Activated CD8-positive, alpha-beta T cell treated with anti-CD3 and anti-CD28 coated beads for 36 hours (primary cell): ENCODE measurements around the gene FBXO10. TPM values are rescaled to one million over a fixed set of nuclear protein-coding genes. Genes with fewer than 3 reads are reported as not detected.
"Not testable (repeated sequence)": the region's sequence is repeated elsewhere in the genome, so short reads cannot be mapped to it uniquely, and the experiment has no call there.

Experiments used
- ATAC-seq: fragments of 200-7000 bp; cut with Tn5 transposase; one replicate; pipeline ENCODE4 v1.10.0; 2021; ENCODE audit warnings: mild to moderate bottlenecking, moderate library complexity
- CTCF ChIA-PET: fragments of 350-600 bp; sonication (Branson Sonifier 250); formaldehyde crosslinking; loops from one replicate; lab custom pipeline; 2021; ENCODE audit warnings: antibody characterized with exemption; lab: Charles Lee
- POLR2A ChIA-PET: fragments of 350-600 bp; sonication (Branson Sonifier 250); formaldehyde crosslinking; loops from one replicate; lab custom pipeline; 2021; ENCODE audit warnings: antibody characterized with exemption; lab: Charles Lee
- DNase-seq: peaks from one replicate; pipeline ENCODE4 v3.0.0-alpha.2; 2020
- H3K27ac Mint-ChIP-seq: one replicate; pipeline ENCODE4 v1.8.0; 2021; ENCODE audit warnings: mild to moderate bottlenecking, mixed read lengths
- H3K27me3 Mint-ChIP-seq: one replicate; pipeline ENCODE4 v1.8.0; 2021; ENCODE audit warnings: mixed read lengths
- H3K36me3 Mint-ChIP-seq: one replicate; pipeline ENCODE4 v1.8.0; 2021; ENCODE audit warnings: low read depth, mixed read lengths
- H3K4me1 Mint-ChIP-seq: one replicate; pipeline ENCODE4 v1.8.0; 2021; ENCODE audit warnings: low read depth, mixed read lengths
- H3K4me3 Mint-ChIP-seq: one replicate; pipeline ENCODE4 v1.8.0; 2021; ENCODE audit warnings: mild to moderate bottlenecking, moderate library complexity, mixed read lengths
- H3K9me3 Mint-ChIP-seq: one replicate; pipeline ENCODE4 v1.8.0; 2021; ENCODE audit warnings: mixed read lengths
- intact Hi-C: fragments of 100-400 bp; cut with micrococcal nuclease; formaldehyde crosslinking; loops from one replicate; pipeline ENCODE4 v1.10.0; 2022
- total RNA-seq, 2 experiments: library from RNA; stranded (reverse); gene quantifications; one replicate each; pipeline ENCODE4 v1.2.3, GENCODE V29; 2021
- TF ChIP-seq, protein P1 (sequence below): fragments of 200-600 bp; IDR thresholded peaks from one replicate; pipeline ENCODE4 v1.8.0; 2022; ENCODE audit warnings: antibody characterized with exemption, mild to moderate bottlenecking

FBXO10 gene
- total RNA-seq, 2 experiments from 2014 or later = 2.5 to 3.6 TPM

DNA sequence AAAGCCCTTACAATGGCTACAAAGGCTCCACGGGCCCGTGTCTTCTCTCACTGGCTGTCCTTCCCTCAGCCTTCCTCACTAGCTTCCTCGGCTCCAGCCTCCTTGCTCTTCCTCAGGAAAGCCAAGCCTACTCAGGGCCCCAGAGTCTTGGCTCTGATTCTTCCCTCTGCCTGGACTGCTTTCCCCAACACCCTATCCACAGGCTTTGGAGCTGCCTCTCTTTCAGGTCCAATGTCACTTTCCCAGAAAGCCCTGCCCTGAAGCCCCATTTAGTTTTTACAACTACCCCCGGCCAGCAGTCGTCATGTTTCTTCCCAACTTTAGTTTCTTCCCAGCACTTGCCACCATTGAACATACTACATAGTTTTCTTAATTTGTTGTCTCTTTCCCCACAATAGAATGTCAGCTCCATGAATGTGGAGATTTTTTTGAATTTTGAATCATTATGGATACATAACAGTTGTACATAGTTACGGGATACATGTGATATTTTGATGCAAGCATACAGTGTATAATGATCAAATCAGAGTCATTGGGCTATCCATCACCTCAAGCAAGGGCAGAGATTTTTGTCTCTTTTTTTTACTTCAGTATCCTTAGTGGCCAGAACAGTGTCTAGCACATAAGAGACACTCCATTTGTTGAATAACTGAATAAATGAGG lies 33.7 kb upstream of the FBXO10 start:
- no peak overlapping the region for H3K4me3 Mint-ChIP-seq
- no peaks in the 10 kb centered on the region for H3K9me3 Mint-ChIP-seq
- ATAC-seq (no peak), DNase-seq (no peak)
- CTCF ChIA-PET = no interaction called here
- intact Hi-C loops = no loop called here
- TF ChIP-seq, protein P1, sequence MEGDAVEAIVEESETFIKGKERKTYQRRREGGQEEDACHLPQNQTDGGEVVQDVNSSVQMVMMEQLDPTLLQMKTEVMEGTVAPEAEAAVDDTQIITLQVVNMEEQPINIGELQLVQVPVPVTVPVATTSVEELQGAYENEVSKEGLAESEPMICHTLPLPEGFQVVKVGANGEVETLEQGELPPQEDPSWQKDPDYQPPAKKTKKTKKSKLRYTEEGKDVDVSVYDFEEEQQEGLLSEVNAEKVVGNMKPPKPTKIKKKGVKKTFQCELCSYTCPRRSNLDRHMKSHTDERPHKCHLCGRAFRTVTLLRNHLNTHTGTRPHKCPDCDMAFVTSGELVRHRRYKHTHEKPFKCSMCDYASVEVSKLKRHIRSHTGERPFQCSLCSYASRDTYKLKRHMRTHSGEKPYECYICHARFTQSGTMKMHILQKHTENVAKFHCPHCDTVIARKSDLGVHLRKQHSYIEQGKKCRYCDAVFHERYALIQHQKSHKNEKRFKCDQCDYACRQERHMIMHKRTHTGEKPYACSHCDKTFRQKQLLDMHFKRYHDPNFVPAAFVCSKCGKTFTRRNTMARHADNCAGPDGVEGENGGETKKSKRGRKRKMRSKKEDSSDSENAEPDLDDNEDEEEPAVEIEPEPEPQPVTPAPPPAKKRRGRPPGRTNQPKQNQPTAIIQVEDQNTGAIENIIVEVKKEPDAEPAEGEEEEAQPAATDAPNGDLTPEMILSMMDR = no peak
- POLR2A ChIA-PET = no interaction called here
- H3K27me3 Mint-ChIP-seq = peaks cover 10% of the 10 kb centered on the region
- no peaks in the 10 kb centered on the region for H3K36me3 Mint-ChIP-seq
- no peak overlapping the region for H3K27ac Mint-ChIP-seq
- no peaks in the 10 kb centered on the region for H3K4me1 Mint-ChIP-seq

DNA sequence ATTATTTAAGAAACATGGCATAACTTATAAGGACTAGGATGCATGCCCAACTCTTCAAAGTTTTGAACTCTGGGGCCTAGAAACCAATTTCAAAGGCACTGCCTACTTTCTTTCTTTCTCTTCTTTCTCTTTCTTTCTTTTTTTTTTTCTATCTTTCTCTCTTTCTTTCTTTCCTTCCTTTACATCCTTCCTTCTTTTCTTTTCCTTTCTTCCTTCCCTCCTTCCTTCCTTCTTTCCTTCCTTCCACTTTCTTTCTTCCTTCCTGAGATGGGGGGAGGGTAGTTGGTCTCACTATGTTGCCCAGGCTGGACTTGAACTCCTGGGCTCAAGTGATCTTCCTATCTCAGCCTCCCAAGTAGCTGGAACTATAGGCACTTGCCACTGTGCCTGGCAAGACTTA lies 32.1 kb upstream of the FBXO10 start:
- no peak overlapping the region for H3K27ac Mint-ChIP-seq
- intact Hi-C loops = no loop called here

DNA sequence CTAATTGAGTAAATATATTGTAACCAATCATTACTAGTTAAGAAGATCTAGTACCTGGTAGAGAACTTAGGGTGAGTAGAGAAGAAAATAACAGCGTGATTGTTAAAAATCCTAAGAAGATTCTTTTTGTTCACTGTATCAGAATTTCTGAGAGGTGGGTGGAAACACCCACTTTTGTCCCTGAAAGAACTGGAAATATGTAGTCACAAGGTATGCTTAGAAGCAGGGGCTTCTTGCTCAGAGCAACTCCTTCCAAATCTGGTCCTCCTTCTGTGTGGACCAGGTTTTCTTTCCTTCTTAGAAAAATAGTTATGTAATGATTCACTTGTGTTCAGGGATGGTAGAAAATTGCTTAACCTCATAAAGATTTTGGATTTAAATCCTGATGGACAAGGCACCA lies 28.1 kb upstream of the FBXO10 start:
- Mint-ChIP-seq H3K9me3 (no peaks in the 10 kb centered on the region), H3K36me3 (no peaks in the 10 kb centered on the region), H3K27me3 (peaks cover 11% of the 10 kb centered on the region), H3K4me3 (no peak overlapping the region), H3K4me1 (no peaks in the 10 kb centered on the region), H3K27ac (no peak overlapping the region)
- intact Hi-C loops = no loop called here
- TF ChIP-seq, protein P1 = no peak
- ChIA-PET POLR2A (no interaction called here), CTCF (no interaction called here)
- no peak for DNase-seq
- no peak for ATAC-seq

More for the DNA sequence above, 32.1 kb upstream of the FBXO10 start:
- ChIA-PET POLR2A (interaction anchor here (0.7 kb wide), 1 partner anchor 16 kb away, joined by 3 read pairs; the partner anchor contains the start of gene TOMM5), CTCF (interaction anchor here (0.7 to 1.2 kb wide), 3 partner anchors 12 to 16 kb away, joined by 3 to 4 read pairs (median 3); partner anchors contain the start of gene TOMM5)
- ATAC-seq = no peak
- no peak for DNase-seq
- TF ChIP-seq, protein P1 = no peak
- H3K9me3 Mint-ChIP-seq = no peaks in the 10 kb centered on the region
- peaks cover 11% of the 10 kb centered on the region for H3K27me3 Mint-ChIP-seq
- H3K4me1 Mint-ChIP-seq = no peaks in the 10 kb centered on the region
- no peaks in the 10 kb centered on the region for H3K36me3 Mint-ChIP-seq
- no peak overlapping the region for H3K4me3 Mint-ChIP-seq

DNA sequence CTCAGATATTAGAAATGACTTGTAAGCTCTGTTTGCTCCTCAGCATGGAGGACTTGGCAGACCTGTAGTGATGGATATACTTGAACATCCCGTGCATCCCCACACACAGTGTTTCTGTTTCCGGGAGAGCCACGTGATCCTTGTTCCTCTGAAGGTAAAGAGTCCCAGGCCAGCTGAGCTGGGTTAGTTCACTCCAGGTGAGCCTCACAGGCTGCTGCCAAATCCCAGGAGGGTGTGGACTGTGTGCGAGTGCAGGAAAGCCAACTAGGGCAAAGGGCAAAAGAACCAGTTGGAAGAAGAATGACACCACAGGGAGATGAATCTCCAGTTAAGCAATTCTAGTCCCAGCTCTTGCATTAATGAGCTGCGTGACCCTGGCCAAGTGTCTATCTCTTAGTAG lies 26.6 kb upstream of the FBXO10 start:
- Mint-ChIP-seq H3K36me3 (no peaks in the 10 kb centered on the region), H3K27me3 (peaks cover 9% of the 10 kb centered on the region), H3K4me3 (no peak overlapping the region), H3K27ac (no peak overlapping the region), H3K4me1 (no peaks in the 10 kb centered on the region), H3K9me3 (no peaks in the 10 kb centered on the region)
- POLR2A ChIA-PET = no interaction called here
- intact Hi-C loops = no loop called here
- CTCF ChIA-PET = interaction anchor here (1.0 kb wide), 1 partner anchor 9 kb away, joined by 4 read pairs; no protein-coding TSS in a partner anchor
- no peak for DNase-seq
- no peak for ATAC-seq
- TF ChIP-seq, protein P1 = no peak

DNA sequence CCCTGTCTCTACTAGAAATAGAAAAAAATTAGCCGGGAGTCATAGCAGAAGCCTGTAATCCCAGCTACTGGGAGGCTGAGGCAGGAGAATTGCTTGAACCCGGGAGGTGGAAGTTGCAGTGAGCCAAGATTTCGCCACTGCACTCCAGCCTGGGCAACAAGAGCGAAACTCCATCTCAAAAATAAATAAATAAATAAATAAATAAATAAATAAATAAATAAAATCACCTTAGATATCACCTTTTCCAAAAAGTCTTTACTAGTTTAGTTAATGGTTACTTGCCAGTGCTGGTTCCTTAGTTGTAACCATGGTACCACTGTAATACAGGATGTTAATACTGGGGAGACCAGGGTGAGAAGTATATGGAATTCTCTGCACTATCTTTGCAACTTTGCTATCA lies 25.9 kb upstream of the FBXO10 start:
- ATAC-seq, DNase-seq, H3K36me3 Mint-ChIP-seq, H3K4me1 Mint-ChIP-seq, H3K4me3 Mint-ChIP-seq, H3K27ac Mint-ChIP-seq, H3K9me3 Mint-ChIP-seq, POLR2A ChIA-PET, H3K27me3 Mint-ChIP-seq, intact Hi-C loops: not testable (repeated sequence)
- CTCF ChIA-PET = interaction anchor here (1.0 kb wide), 1 partner anchor 8 kb away, joined by 4 read pairs; no protein-coding TSS in a partner anchor
